Lung (tissue), 12 donors: ENCODE measurements around the gene PTP4A1. TPM values are rescaled to one million over a fixed set of nuclear protein-coding genes. Genes with fewer than 3 reads are reported as not detected.

ENCODE experiments used
- ATAC-seq: fragments of 200-7000 bp; cut with Tn5 transposase; one replicate; pipeline ENCODE4 v1.9.1; 2020; ENCODE audit warnings: moderate number of reproducible peaks; ENCODE audit not compliant: insufficient read depth, low FRiP score
- DNase-seq, 3 donors: peaks; one replicate each; pipeline ENCODE4 v3.0.0-alpha.2; 2013 to 2017
- H3K27ac ChIP-seq, 2 donors: one replicate each; pipeline ENCODE4 v1.5.1; 2013; ENCODE audit warnings: mild to moderate bottlenecking in 2 of 2, moderate library complexity in 2 of 2, control low read depth in 1 of 2, inconsistent platforms in 1 of 2, low read depth in 1 of 2, low read length in 1 of 2
- H3K27me3 ChIP-seq, 3 donors: one replicate each; pipeline ENCODE4 v1.5.1; 2013; ENCODE audit warnings: low read length in 2 of 3; ENCODE audit not compliant: control insufficient read depth in 3 of 3, insufficient read depth in 3 of 3
- H3K36me3 ChIP-seq, 4 donors: one replicate each; pipeline ENCODE4 v1.5.1; 2013; ENCODE audit warnings: low read length in 4 of 4, mild to moderate bottlenecking in 1 of 4, moderate library complexity in 1 of 4; ENCODE audit not compliant: control insufficient read depth in 4 of 4, insufficient read depth in 4 of 4
- H3K4me1 ChIP-seq, 5 donors: one replicate each; pipeline ENCODE4 v1.5.1; 2013; ENCODE audit warnings: low read length in 5 of 5, mild to moderate bottlenecking in 2 of 5, moderate library complexity in 1 of 5; ENCODE audit not compliant: control insufficient read depth in 5 of 5, insufficient read depth in 5 of 5
- H3K4me3 ChIP-seq: one replicate; pipeline ENCODE4 v1.5.1; 2013; ENCODE audit warnings: mild to moderate bottlenecking, control low read depth, moderate library complexity
- H3K9ac ChIP-seq, 2 donors: one replicate each; pipeline ENCODE4 v1.5.1; 2013; ENCODE audit warnings: low read length in 2 of 2, control low read depth in 1 of 2; ENCODE audit not compliant: insufficient read depth in 1 of 2
- H3K9me3 ChIP-seq, 4 donors: one replicate each; pipeline ENCODE4 v1.5.1; 2013; ENCODE audit warnings: low read length in 3 of 4, mild to moderate bottlenecking in 1 of 4, moderate library complexity in 1 of 4; ENCODE audit not compliant: control insufficient read depth in 4 of 4, insufficient read depth in 3 of 4
- WGBS, 2 donors: extraction: QIAGEN DNeasy Blood & Tissue Kit; methylation state at CpG; one replicate each; pipeline ENCODE4 v1.1.7; 2013; 5-methylcytosine and 5-hydroxymethylcytosine counted together
- polyA plus RNA-seq, 2 donors: library from polyadenylated mRNA; stranded (reverse); fragments of 200-250 nt; gene quantifications; one replicate each; pipeline ENCODE4 v1.2.1, GENCODE V29; 2013
- total RNA-seq, 2 donors: library from RNA; depleted of rRNA in 1 of 2; stranded (reverse); fragments of >200 nt in 1 of 2; gene quantifications; one replicate each; pipeline ENCODE4 v1.2.1, GENCODE V29; 2014 to 2021
- TF ChIP-seq, protein P1 (sequence below): IDR thresholded peaks from 2 replicates; pipeline ENCODE4 v1.5.1; 2012; ENCODE audit warnings: mild to moderate bottlenecking; ENCODE audit errors: control extremely low read depth, extremely low read depth
- donor health status: control.
- donor health status: control.
- donor health status: Bipolar disorder and iron deficiency.
- donor health status: healthy.
- donor health status: DM: yes; HTN: yes; CAD: no.

The PTP4A1 gene
- total and polyA plus RNA-seq, 4 donors = 30.4 to 359 (median 50.2) TPM

DNA sequence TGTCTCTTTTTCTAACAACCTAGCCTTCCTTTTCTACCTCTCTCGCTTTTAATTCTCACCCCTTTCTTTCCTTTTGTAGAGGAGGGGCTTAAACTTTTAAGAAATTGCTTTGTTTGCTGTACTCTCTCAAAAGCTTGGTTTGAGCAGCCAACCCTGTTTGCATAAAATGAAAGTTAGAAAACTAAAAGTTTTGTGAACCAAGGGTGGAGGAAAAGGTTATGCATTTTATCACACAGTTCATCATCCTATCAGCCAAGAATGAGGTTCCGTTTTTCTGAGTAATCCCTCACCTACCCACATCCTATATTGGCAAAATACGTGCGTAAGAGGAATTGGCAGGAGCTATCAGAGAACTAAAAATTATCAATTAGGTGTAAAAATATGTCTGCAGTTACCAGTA is 42.8 kb upstream of the PTP4A1 start:
- H3K9me3 ChIP-seq = no peaks in the 10 kb centered on the region
- ATAC-seq (no peak), DNase-seq (no peak)
- no peaks in the 10 kb centered on the region for H3K27me3 ChIP-seq
- WGBS, 2 donors = 30 to 41% methylated on average over 4 of the region's 4 CpGs
- no peaks in the 10 kb centered on the region for H3K36me3 ChIP-seq
- peaks cover 0 to 1% (median 0%) of the 10 kb centered on the region in 5 donors for H3K4me1 ChIP-seq
- H3K27ac ChIP-seq = no peak overlapping the region
- H3K9ac ChIP-seq = no peak overlapping the region
- H3K4me3 ChIP-seq = no peak overlapping the region
- TF ChIP-seq, protein P1, sequence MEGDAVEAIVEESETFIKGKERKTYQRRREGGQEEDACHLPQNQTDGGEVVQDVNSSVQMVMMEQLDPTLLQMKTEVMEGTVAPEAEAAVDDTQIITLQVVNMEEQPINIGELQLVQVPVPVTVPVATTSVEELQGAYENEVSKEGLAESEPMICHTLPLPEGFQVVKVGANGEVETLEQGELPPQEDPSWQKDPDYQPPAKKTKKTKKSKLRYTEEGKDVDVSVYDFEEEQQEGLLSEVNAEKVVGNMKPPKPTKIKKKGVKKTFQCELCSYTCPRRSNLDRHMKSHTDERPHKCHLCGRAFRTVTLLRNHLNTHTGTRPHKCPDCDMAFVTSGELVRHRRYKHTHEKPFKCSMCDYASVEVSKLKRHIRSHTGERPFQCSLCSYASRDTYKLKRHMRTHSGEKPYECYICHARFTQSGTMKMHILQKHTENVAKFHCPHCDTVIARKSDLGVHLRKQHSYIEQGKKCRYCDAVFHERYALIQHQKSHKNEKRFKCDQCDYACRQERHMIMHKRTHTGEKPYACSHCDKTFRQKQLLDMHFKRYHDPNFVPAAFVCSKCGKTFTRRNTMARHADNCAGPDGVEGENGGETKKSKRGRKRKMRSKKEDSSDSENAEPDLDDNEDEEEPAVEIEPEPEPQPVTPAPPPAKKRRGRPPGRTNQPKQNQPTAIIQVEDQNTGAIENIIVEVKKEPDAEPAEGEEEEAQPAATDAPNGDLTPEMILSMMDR = no peak

DNA sequence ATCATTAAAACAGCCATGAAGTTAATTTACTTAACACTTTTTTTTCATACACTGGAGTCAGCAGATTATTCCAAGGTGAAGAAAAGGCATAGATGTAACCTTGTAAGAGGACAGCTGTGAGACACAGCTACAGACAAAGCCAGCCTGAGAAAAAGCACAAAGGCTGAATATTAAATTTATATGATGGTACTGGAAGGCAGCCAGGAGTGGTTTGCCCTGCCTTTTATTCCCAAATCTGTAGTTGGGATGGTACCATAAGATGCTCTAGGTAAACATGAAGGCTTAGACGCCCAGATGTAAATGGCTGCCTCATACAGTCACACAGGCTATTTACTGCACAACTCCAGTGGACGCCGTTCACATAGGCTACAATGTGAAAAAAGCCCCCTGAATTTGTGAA is 42.1 kb upstream of the PTP4A1 start:
- Histone ChIP-seq H3K9ac (no peak overlapping the region), H3K4me1 (peaks cover 0 to 1% (median 0%) of the 10 kb centered on the region in 5 donors), H3K9me3 (no peaks in the 10 kb centered on the region), H3K4me3 (no peak overlapping the region), H3K36me3 (no peaks in the 10 kb centered on the region), H3K27me3 (no peaks in the 10 kb centered on the region), H3K27ac (no peak overlapping the region)
- no peak for ATAC-seq
- TF ChIP-seq, protein P1 = no peak
- DNase-seq = no peak
- 93 to 95% methylated on average over 3 of the region's 3 CpGs for WGBS, 2 donors

DNA sequence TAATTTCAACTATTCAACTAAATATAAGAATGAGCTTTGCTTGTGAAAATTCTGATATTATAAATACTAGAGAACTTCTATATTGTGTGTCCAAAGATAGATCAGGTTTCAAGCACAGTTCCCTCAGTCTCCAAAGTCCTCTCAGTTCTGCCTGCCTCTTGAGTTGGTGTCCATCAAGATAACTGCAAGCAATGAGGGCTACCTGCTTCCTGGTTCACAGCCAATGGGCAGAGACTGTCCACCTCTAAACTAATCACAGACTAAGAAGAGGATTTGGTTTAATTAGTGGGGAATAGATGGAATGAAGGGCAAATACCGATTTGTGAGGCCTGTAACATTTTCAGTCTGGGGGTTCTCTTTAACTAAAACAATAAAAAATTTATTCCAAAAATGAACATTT is 41.3 kb upstream of the PTP4A1 start:
- Histone ChIP-seq H3K9ac (no peak overlapping the region), H3K9me3 (no peaks in the 10 kb centered on the region), H3K27me3 (no peaks in the 10 kb centered on the region), H3K4me3 (no peak overlapping the region), H3K4me1 (peaks cover 0 to 1% (median 0%) of the 10 kb centered on the region in 5 donors), H3K27ac (no peak overlapping the region), H3K36me3 (no peaks in the 10 kb centered on the region)
- 95 to 97% methylated on average over 1 of the region's 1 CpG for WGBS, 2 donors
- ATAC-seq (no peak), DNase-seq (no peak)
- TF ChIP-seq, protein P1 = no peak

DNA sequence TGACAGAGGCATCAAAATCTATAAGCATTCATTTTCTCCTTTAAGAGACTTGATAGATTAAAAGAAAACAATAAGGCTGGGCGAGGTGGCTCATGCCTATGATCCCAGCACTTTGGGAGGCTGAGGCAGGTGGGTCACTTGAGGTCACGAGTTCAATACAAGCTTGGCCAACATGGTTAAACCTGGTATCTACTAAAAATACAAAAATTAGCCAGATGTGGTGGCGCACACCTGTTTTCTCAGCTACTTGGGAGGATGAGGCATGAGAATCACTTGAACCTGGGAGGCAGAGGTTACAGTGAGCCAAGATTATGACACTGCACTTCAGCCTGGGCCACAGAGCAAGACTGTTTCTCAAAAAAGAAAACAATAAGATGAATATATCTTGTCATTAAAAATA is 39.3 kb upstream of the PTP4A1 start:
- TF ChIP-seq, protein P1 = no peak
- H3K9ac ChIP-seq = no peak overlapping the region
- DNase-seq = no peak
- H3K4me3 ChIP-seq = no peak overlapping the region
- H3K4me1 ChIP-seq = peaks cover 0 to 1% (median 0%) of the 10 kb centered on the region in 5 donors
- H3K27ac ChIP-seq = no peak overlapping the region
- H3K27me3 ChIP-seq = no peaks in the 10 kb centered on the region
- no peak for ATAC-seq
- no peaks in the 10 kb centered on the region for H3K9me3 ChIP-seq
- H3K36me3 ChIP-seq = no peaks in the 10 kb centered on the region
- WGBS, 2 donors = 80 to 90% methylated on average over 3 of the region's 3 CpGs
